Rectal smooth muscle tissue (tissue), 1 donor: Measurements from ENCODE around the gene PCNX4.
A peak's percentile ranks its signal among the peaks of the same experiment; 100 is the strongest.
"Not testable (repeated sequence)": the region's sequence is repeated elsewhere in the genome, so short reads cannot be mapped to it uniquely, and the experiment has no call there.

Experiments used
- H3K27ac ChIP-seq: one replicate; pipeline ENCODE4 v1.7.0; 2013; ENCODE audit warnings: low read depth, low read length, inconsistent platforms
- H3K27me3 ChIP-seq: one replicate; pipeline ENCODE4 v1.7.0; 2013; ENCODE audit warnings: low read length; ENCODE audit not compliant: control insufficient read depth, insufficient read depth
- H3K36me3 ChIP-seq: one replicate; pipeline ENCODE4 v1.7.0; 2013; ENCODE audit warnings: low read length; ENCODE audit not compliant: control insufficient read depth, insufficient read depth
- H3K4me1 ChIP-seq: one replicate; pipeline ENCODE4 v1.7.0; 2013; ENCODE audit warnings: low read length; ENCODE audit not compliant: control insufficient read depth, insufficient read depth
- H3K4me3 ChIP-seq: one replicate; pipeline ENCODE4 v1.7.0; 2013; ENCODE audit warnings: low read length
- H3K9ac ChIP-seq: one replicate; pipeline ENCODE4 v1.7.0; 2013; ENCODE audit warnings: low read length

The PCNX4 gene

DNA sequence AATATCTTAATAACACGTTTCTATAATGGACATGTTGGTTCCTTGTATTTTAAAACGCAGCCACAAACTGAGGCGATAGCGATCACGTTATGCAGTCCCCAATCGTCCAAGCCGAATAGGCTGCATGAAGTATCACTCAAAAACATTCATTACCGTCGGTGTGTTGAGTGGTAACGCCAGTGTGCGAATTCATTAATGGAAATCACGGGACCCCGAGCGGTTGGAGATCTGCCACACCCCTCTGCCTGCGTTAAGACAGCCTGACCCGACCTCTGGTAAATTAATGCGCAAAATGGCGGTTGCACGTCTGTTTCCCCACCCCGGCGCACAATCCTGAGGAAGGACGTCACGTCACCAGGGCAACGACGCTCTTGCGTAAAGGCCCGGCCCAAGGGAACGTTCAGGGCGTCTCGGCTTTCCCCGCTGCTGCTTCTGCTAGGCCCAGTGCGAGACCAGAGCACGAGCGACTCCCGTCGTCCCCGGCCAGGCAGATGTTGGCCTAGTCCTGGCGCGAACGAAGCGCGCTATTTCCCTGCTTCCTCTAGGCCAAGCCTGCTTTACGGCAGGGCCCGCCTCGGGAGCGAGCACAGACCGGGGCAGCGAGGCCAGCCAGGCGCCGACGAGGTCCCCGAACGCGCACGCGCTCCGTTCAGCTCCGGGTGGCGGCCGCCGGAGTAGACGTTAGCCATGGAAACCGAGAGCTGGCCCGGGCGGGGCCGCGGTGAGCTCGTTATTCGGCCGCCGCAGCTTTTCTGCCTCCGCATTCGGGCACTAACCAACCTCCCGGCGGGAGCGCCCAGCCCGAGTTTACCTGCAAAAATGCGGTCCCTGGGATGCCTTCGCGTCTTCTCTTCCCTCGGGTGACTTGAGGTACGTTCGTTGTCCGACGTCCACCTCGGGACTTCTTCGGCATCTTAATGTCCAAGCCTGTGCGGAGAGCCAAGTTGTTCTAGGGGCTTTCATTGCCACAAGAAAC, at the start of gene PCNX4:
PCNX4 (plus strand) TSS at position 374 of the 976 bp plus-strand sequence. CDS start 15,716 bp downstream, outside the sequence.
- Histone ChIP-seq H3K27ac (peak within 1 kb of the TSS; percentile 96), H3K4me1 (peaks cover 9% of the 10 kb centered on the region), H3K36me3 (no peaks in the 10 kb centered on the region), H3K27me3 (no peaks in the 10 kb centered on the region), H3K9ac (peak within 1 kb of the TSS; percentile 92), H3K4me3 (peak within 1 kb of the TSS; percentile 99)

GRCh38 chr14:60047976-60048375, 43.7 kb upstream of the PCNX4 start:
- H3K9ac ChIP-seq, H3K27me3 ChIP-seq, H3K4me1 ChIP-seq, H3K27ac ChIP-seq, H3K36me3 ChIP-seq, H3K4me3 ChIP-seq: not testable (repeated sequence)

DNA sequence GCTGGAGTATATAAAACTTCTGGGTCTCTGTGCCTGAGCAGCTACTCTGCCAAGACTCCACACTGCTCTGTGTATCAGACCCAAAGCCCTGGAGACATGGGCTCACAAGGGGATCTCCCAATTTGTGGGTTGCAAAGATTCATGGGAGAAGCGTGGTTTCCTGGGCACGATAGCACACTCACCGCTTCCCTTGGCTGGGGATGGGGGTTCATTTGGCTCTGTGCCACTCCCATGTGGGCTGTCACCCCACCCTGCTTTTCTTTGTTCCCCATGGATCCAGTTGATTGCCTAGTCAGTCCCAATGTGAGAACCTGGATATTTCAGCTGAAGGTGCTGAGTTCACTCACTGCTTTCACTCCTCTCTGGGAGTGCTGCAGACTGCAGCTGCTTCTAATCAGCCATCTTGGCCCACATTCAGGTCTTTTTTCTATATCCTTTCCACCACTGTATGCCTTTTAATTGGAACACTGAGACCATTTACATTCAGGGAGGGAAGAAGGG, 40.0 kb upstream of the PCNX4 start:
- no peaks in the 10 kb centered on the region for H3K27me3 ChIP-seq

DNA sequence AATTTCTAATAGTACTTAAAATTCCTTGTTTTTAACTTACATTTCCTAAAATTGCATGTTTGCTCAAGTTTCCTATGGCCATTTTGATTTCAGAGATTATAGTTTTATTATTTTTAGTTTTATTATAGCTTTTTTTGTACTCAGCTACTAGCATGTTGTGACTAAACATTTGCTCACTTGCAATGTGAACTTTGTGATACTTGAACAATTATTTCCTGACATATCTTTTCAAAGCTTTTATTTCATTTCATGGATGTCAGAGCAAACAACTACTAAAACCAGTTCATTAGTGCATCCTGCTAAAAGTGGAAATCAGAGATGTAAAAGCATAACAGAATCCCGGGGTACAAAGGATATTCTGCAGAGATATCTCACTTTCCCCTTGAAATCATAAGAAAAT, 33.6 kb upstream of the PCNX4 start:
- Histone ChIP-seq H3K27ac (no peak overlapping the region), H3K4me3 (no peak overlapping the region), H3K36me3 (no peaks in the 10 kb centered on the region), H3K9ac (no peak overlapping the region), H3K27me3 (no peaks in the 10 kb centered on the region), H3K4me1 (no peaks in the 10 kb centered on the region)

More for the DNA sequence above, 40.0 kb upstream of the PCNX4 start:
- no peaks in the 10 kb centered on the region for H3K4me1 ChIP-seq
- H3K27ac ChIP-seq, result no peak overlapping the region
- no peak overlapping the region for H3K9ac ChIP-seq
- H3K36me3 ChIP-seq, result no peaks in the 10 kb centered on the region
- H3K4me3 ChIP-seq, result no peak overlapping the region

- Histone ChIP-seq H3K27ac (no peak overlapping the region), H3K9ac (no peak overlapping the region), H3K4me3 (no peak overlapping the region), H3K36me3 (no peaks in the 10 kb centered on the region), H3K4me1 (no peaks in the 10 kb centered on the region), H3K27me3 (no peaks in the 10 kb centered on the region)
Measured at GRCh38 chr14:60061371-60061770, 30.4 kb upstream of the PCNX4 start.

DNA sequence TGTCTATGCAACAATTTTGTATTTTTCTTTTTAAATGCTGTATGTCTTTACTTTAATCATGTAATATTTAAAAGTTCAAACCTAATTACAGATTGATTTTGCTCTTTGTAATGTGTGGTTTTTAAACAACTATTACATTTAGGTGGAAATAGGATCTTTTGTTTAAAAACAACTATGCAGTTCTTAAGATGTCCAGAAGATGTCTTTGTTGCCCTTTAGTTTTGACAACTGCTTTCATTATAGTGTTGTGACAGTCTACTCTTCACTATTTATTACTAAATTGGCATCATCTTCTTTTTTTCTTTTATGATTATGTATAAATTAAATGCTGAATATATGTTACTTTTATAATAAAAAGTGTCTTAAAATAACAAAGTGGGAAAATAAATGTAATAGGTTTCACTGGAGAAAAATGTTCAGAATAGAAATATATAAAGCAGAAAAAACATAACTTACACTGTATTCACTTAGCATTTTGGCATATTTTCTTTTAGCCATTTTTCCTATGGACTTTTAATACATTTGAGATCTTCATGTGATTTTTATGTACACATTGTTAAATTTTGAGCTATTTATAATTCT, 27.1 kb upstream of the PCNX4 start:
- H3K27me3 ChIP-seq, result no peaks in the 10 kb centered on the region
- H3K27ac ChIP-seq, result no peak overlapping the region
- no peaks in the 10 kb centered on the region for H3K4me1 ChIP-seq
- no peak overlapping the region for H3K4me3 ChIP-seq
- H3K9ac ChIP-seq, result no peak overlapping the region
- no peaks in the 10 kb centered on the region for H3K36me3 ChIP-seq

GRCh38 chr14:60067882-60068281, 23.8 kb upstream of the PCNX4 start:
- no peaks in the 10 kb centered on the region for H3K36me3 ChIP-seq
- no peaks in the 10 kb centered on the region for H3K27me3 ChIP-seq
- H3K4me1 ChIP-seq, result no peaks in the 10 kb centered on the region
- no peak overlapping the region for H3K9ac ChIP-seq
- H3K27ac ChIP-seq, result no peak overlapping the region
- H3K4me3 ChIP-seq, result no peak overlapping the region

GRCh38 chr14:60079723-60080122, 12.0 kb upstream of the PCNX4 start:
- no peak overlapping the region for H3K27ac ChIP-seq
- no peaks in the 10 kb centered on the region for H3K4me1 ChIP-seq
- no peaks in the 10 kb centered on the region for H3K36me3 ChIP-seq
- no peak overlapping the region for H3K4me3 ChIP-seq
- no peaks in the 10 kb centered on the region for H3K27me3 ChIP-seq
- no peak overlapping the region for H3K9ac ChIP-seq

GRCh38 chr14:60085085-60085484, 6.6 kb upstream of the PCNX4 start:
- H3K4me3 ChIP-seq, result no peak overlapping the region
- H3K27me3 ChIP-seq, result no peaks in the 10 kb centered on the region
- H3K27ac ChIP-seq, result no peak overlapping the region
- H3K9ac ChIP-seq, result no peak overlapping the region
- H3K4me1 ChIP-seq, result no peaks in the 10 kb centered on the region
- no peaks in the 10 kb centered on the region for H3K36me3 ChIP-seq

- Histone ChIP-seq H3K36me3 (no peaks in the 10 kb centered on the region), H3K4me1 (no peaks in the 10 kb centered on the region), H3K27me3 (no peaks in the 10 kb centered on the region), H3K27ac (no peak overlapping the region), H3K4me3 (no peak overlapping the region), H3K9ac (no peak overlapping the region)
Measured at GRCh38 chr14:60085693-60086092, 6.0 kb upstream of the PCNX4 start.

- no peaks in the 10 kb centered on the region for H3K4me1 ChIP-seq
- H3K27ac ChIP-seq, result no peak overlapping the region
- H3K27me3 ChIP-seq, result no peaks in the 10 kb centered on the region
- H3K9ac ChIP-seq, result no peak overlapping the region
- H3K36me3 ChIP-seq, result no peaks in the 10 kb centered on the region
- no peak overlapping the region for H3K4me3 ChIP-seq
Measured at GRCh38 chr14:60087668-60088067, 4.1 kb upstream of the PCNX4 start.

DNA sequence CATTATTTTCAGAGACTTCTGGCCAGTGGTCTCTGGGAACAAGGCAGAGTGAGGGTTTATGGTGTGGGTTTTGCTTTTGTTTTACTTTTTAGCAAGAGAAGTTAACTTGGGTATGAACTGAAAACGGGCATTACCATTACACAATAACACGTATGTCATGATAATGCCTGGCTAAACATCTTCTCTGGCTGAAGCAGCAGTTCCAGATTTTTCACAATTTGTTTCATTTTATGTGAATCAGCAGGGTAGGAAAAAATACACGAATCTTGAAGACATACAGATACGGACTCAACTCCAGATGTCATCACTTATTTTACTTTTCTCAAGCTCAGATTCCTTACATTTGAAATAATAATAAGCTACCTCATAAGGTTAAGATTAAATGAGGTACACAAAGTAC, 2.5 kb upstream of the PCNX4 start:
- Histone ChIP-seq H3K27me3 (no peaks in the 10 kb centered on the region), H3K4me1 (peaks cover 9% of the 10 kb centered on the region), H3K27ac (no peak overlapping the region), H3K9ac (no peak overlapping the region), H3K36me3 (no peaks in the 10 kb centered on the region), H3K4me3 (no peak overlapping the region)
